Measurements from ENCODE around the gene EXOC3. TPM values are rescaled to one million over a fixed set of nuclear protein-coding genes. Genes with fewer than 3 reads are reported as not detected.

The EXOC3 gene
- total RNA-seq, 1 donor from 2014 or later: 42.4 TPM

GRCh38 chr5:509611-510185 is 66.7 kb downstream of the EXOC3 start:
- no peaks in the 10 kb centered on the region for H3K36me3 ChIP-seq (ENCODE audit: control insufficient read depth, insufficient read depth, low read length)
- no peak overlapping the region for H3K4me3 ChIP-seq (ENCODE audit: low read depth, low read length)
- TF ChIP-seq CTCF (IDR thresholded peaks at IDR 0.05; ENCODE audit: insufficient read depth, low read length, severe bottlenecking): no peak
- peaks cover 6% of the 10 kb centered on the region for H3K27me3 ChIP-seq (ENCODE audit: control insufficient read depth, insufficient read depth, low read length)
- no peak for DNase-seq (ENCODE audit: low read depth)
- FAIRE-seq: no peak

GRCh38 chr5:510521-510920 is 67.5 kb downstream of the EXOC3 start:
- peaks cover 9% of the 10 kb centered on the region for H3K27me3 ChIP-seq (ENCODE audit: control insufficient read depth, insufficient read depth, low read length)
- TF ChIP-seq CTCF (IDR thresholded peaks at IDR 0.05; ENCODE audit: insufficient read depth, low read length, severe bottlenecking): no peak
- no peak for FAIRE-seq

GRCh38 chr5:511476-511875 is 68.5 kb downstream of the EXOC3 start:
- H3K36me3 ChIP-seq (ENCODE audit: control insufficient read depth, insufficient read depth, low read length): no peaks in the 10 kb centered on the region
- H3K27me3 ChIP-seq (ENCODE audit: control insufficient read depth, insufficient read depth, low read length): peaks cover 7% of the 10 kb centered on the region
- H3K4me3 ChIP-seq (ENCODE audit: low read depth, low read length): no peak overlapping the region
- DNase-seq (ENCODE audit: low read depth): no peak
- FAIRE-seq: peak; percentile 40
- no peak for TF ChIP-seq CTCF (IDR thresholded peaks at IDR 0.05; ENCODE audit: insufficient read depth, low read length, severe bottlenecking)

More at GRCh38 chr5:510521-510920, 67.5 kb downstream of the EXOC3 start:
- no peaks in the 10 kb centered on the region for H3K36me3 ChIP-seq (ENCODE audit: control insufficient read depth, insufficient read depth, low read length)
- H3K4me3 ChIP-seq (ENCODE audit: low read depth, low read length): no peak overlapping the region
- no peak for DNase-seq (ENCODE audit: low read depth)

- Histone ChIP-seq H3K36me3 (ENCODE audit: control insufficient read depth, insufficient read depth, low read length) (no peaks in the 10 kb centered on the region), H3K4me3 (ENCODE audit: low read depth, low read length) (no peak overlapping the region), H3K27me3 (ENCODE audit: control insufficient read depth, insufficient read depth, low read length) (peaks cover 7% of the 10 kb centered on the region)
- no peak for TF ChIP-seq CTCF (IDR thresholded peaks at IDR 0.05; ENCODE audit: insufficient read depth, low read length, severe bottlenecking)
- FAIRE-seq (no peak), DNase-seq (ENCODE audit: low read depth) (no peak)
These were observed 70.5 kb downstream of the EXOC3 start for GRCh38 chr5:513216-514100.

- no peak overlapping the region for H3K4me3 ChIP-seq (ENCODE audit: low read depth, low read length)
- FAIRE-seq: no peak
- peaks cover 7% of the 10 kb centered on the region for H3K27me3 ChIP-seq (ENCODE audit: control insufficient read depth, insufficient read depth, low read length)
- DNase-seq (ENCODE audit: low read depth): no peak
- H3K36me3 ChIP-seq (ENCODE audit: control insufficient read depth, insufficient read depth, low read length): no peaks in the 10 kb centered on the region
- TF ChIP-seq CTCF (IDR thresholded peaks at IDR 0.05; ENCODE audit: insufficient read depth, low read length, severe bottlenecking): no peak
These were observed 71.1 kb downstream of the EXOC3 start for GRCh38 chr5:514101-514485.

Data from bronchial epithelial cell (primary cell).